Subcutaneous abdominal adipose tissue (tissue), 5 donors: ENCODE results near the gene HOXA10.

Source experiments
- H3K27ac ChIP-seq: one replicate; pipeline ENCODE4 v1.7.0; 2013; ENCODE audit warnings: low read depth, mild to moderate bottlenecking, inconsistent platforms, low read length, moderate library complexity
- H3K27me3 ChIP-seq, 5 donors: one replicate each; pipeline ENCODE4 v1.7.0; 2013; ENCODE audit warnings: low read length in 5 of 5, inconsistent platforms in 1 of 5; ENCODE audit not compliant: control insufficient read depth in 5 of 5, insufficient read depth in 4 of 5
- H3K36me3 ChIP-seq, 5 donors: one replicate each; pipeline ENCODE4 v1.7.0; 2013; ENCODE audit warnings: low read length in 5 of 5; ENCODE audit not compliant: control insufficient read depth in 5 of 5, insufficient read depth in 5 of 5
- H3K4me1 ChIP-seq, 5 donors: one replicate each; pipeline ENCODE4 v1.7.0; 2013; ENCODE audit warnings: low read length in 5 of 5, mild to moderate bottlenecking in 3 of 5, moderate library complexity in 1 of 5; ENCODE audit not compliant: control insufficient read depth in 5 of 5, insufficient read depth in 5 of 5
- H3K4me3 ChIP-seq, 5 donors: one replicate each; pipeline ENCODE4 v1.7.0; 2013; ENCODE audit warnings: low read length in 5 of 5, low read depth in 1 of 5
- H3K9ac ChIP-seq, 5 donors: one replicate each; pipeline ENCODE4 v1.7.0; 2013; ENCODE audit warnings: low read length in 5 of 5, mild to moderate bottlenecking in 4 of 5, moderate library complexity in 3 of 5
- H3K9me3 ChIP-seq, 5 donors: one replicate each; pipeline ENCODE4 v1.7.0; 2013; ENCODE audit warnings: low read length in 5 of 5; ENCODE audit not compliant: control insufficient read depth in 5 of 5
- donor health status: healthy.
- donor health status: healthy.
- donor health status: healthy.
- donor health status: healthy.
- donor health status: healthy.

Gene HOXA10

GRCh38 chr7:27212497-27213432 is 38.6 kb upstream of the HOXA10 start:
- H3K4me1 ChIP-seq: peaks cover 0 to 22% (median 16%) of the 10 kb centered on the region in 5 donors
- no peaks in the 10 kb centered on the region for H3K9me3 ChIP-seq
- H3K9ac ChIP-seq: no peak overlapping the region
- H3K27ac ChIP-seq: no peak overlapping the region
- H3K27me3 ChIP-seq: peaks cover 23 to 55% (median 48%) of the 10 kb centered on the region in 5 donors
- peak overlapping the region in 1 of 5 donors; percentile 39 for H3K4me3 ChIP-seq
- no peaks in the 10 kb centered on the region for H3K36me3 ChIP-seq

- Histone ChIP-seq H3K27me3 (peaks cover 18 to 58% (median 48%) of the 10 kb centered on the region in 5 donors), H3K4me1 (peaks cover 0 to 22% (median 16%) of the 10 kb centered on the region in 5 donors), H3K36me3 (no peaks in the 10 kb centered on the region), H3K9me3 (no peaks in the 10 kb centered on the region), H3K9ac (no peak overlapping the region), H3K27ac (no peak overlapping the region), H3K4me3 (no peak overlapping the region)
Measured at GRCh38 chr7:27211764-27212204, 37.7 kb upstream of the HOXA10 start.

- no peak overlapping the region for H3K4me3 ChIP-seq
- H3K9ac ChIP-seq: no peak overlapping the region
- H3K27ac ChIP-seq: no peak overlapping the region
- H3K4me1 ChIP-seq: peaks cover 0 to 22% (median 16%) of the 10 kb centered on the region in 5 donors
- no peaks in the 10 kb centered on the region for H3K36me3 ChIP-seq
- H3K9me3 ChIP-seq: no peaks in the 10 kb centered on the region
- H3K27me3 ChIP-seq: peaks cover 20 to 65% (median 48%) of the 10 kb centered on the region in 5 donors
Measured at GRCh38 chr7:27211084-27211446, 36.9 kb upstream of the HOXA10 start.

- peaks cover 25 to 70% (median 52%) of the 10 kb centered on the region in 5 donors for H3K27me3 ChIP-seq
Measured at GRCh38 chr7:27210441-27211083, 36.4 kb upstream of the HOXA10 start.

DNA sequence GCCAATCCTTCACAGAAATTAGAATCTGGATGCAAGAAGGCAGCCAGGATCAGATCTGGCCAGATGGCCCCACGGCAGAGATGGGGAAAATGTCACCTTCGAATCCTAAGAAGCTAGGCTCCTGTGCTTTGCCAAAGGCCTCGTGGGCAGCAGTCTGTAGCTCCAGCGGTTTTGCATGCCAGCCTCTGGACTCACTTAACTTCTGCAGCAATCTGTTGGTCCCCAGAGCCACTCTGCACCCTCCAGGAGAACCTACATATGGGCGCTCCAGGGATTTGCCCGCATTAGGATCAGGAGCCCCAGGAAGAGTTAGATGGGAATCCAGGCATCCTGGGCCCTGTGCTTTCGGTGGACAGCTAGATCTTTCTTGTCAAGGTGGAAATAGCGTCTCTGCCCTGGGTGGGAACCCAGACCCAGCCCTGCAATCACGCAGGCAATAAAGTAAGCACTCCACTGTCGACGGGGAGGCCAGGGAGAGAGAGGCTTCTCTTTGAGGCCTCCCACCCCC is 35.9 kb upstream of the HOXA10 start:
- no peak overlapping the region for H3K27ac ChIP-seq
- no peaks in the 10 kb centered on the region for H3K36me3 ChIP-seq
- peaks cover 0 to 2% (median 0%) of the 10 kb centered on the region in 5 donors for H3K9me3 ChIP-seq
- H3K4me1 ChIP-seq: peaks cover 0 to 31% (median 24%) of the 10 kb centered on the region in 5 donors
- peaks cover 31 to 76% (median 58%) of the 10 kb centered on the region in 5 donors for H3K27me3 ChIP-seq
- peak overlapping the region in 1 of 5 donors; percentile 57 for H3K4me3 ChIP-seq
- H3K9ac ChIP-seq: no peak overlapping the region

More at GRCh38 chr7:27210441-27211083, 36.4 kb upstream of the HOXA10 start:
- Histone ChIP-seq H3K4me3 (peak overlapping the region in 4 of 5 donors; percentile 44 to 57 (median 56)), H3K9me3 (peaks cover 0 to 2% (median 0%) of the 10 kb centered on the region in 5 donors), H3K9ac (peak overlapping the region in 1 of 5 donors; percentile 54), H3K4me1 (peaks cover 0 to 26% (median 18%) of the 10 kb centered on the region in 5 donors), H3K27ac (no peak overlapping the region), H3K36me3 (no peaks in the 10 kb centered on the region)

GRCh38 chr7:27208998-27209397 is 34.9 kb upstream of the HOXA10 start:
- Histone ChIP-seq H3K27ac (no peak overlapping the region), H3K27me3 (peaks cover 41 to 79% (median 66%) of the 10 kb centered on the region in 5 donors)

DNA sequence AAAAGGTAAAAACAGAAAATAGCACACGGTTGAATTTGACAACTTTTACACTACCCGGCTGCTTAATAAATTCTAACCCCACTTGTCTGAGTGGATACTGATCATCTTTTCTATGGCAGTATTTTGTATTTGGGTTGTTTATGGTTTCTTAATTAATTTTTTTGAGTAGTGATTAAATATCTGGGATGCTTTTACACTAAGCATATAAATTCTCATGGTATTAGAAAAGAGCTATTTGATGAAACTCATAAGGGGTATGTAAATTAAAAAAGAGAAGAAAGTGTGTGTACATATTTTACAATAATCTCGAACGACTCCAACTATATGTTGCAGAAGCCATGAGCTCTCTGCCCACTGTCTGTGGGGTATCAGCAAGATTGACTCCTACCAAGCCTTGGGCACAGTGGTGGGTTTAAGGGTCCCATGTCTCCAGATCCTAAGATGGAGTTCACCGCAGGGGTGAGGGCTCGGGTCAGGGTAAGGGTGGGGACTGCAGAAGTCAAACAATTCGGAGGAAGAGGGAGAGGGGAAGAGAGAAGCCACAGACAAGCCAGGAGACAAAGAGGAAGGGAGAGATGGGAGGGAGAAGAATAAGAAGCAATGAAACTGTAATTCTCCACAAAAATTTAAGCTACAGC is 33.3 kb upstream of the HOXA10 start:
- Histone ChIP-seq H3K27me3 (peaks cover 53 to 84% (median 69%) of the 10 kb centered on the region in 5 donors), H3K4me1 (peaks cover 0 to 27% (median 20%) of the 10 kb centered on the region in 5 donors), H3K4me3 (no peak overlapping the region)

More at GRCh38 chr7:27208998-27209397, 34.9 kb upstream of the HOXA10 start:
- H3K36me3 ChIP-seq: no peaks in the 10 kb centered on the region
- H3K4me3 ChIP-seq: no peak overlapping the region
- H3K9me3 ChIP-seq: peaks cover 0 to 2% (median 0%) of the 10 kb centered on the region in 5 donors
- peaks cover 0 to 38% (median 31%) of the 10 kb centered on the region in 5 donors for H3K4me1 ChIP-seq
- H3K9ac ChIP-seq: no peak overlapping the region

GRCh38 chr7:27205325-27206280 is 31.5 kb upstream of the HOXA10 start:
- H3K9me3 ChIP-seq: peaks cover 0 to 2% (median 0%) of the 10 kb centered on the region in 5 donors
- H3K4me3 ChIP-seq: peak overlapping the region in 4 of 5 donors; percentile 30 to 55 (median 37)
- H3K36me3 ChIP-seq: no peaks in the 10 kb centered on the region
- no peak overlapping the region for H3K9ac ChIP-seq
- no peak overlapping the region for H3K27ac ChIP-seq
- peaks cover 0 to 40% (median 32%) of the 10 kb centered on the region in 5 donors for H3K4me1 ChIP-seq
- peaks cover 56 to 86% (median 72%) of the 10 kb centered on the region in 5 donors for H3K27me3 ChIP-seq

More for the DNA sequence above, 33.3 kb upstream of the HOXA10 start:
- Histone ChIP-seq H3K9me3 (peaks cover 0 to 2% (median 0%) of the 10 kb centered on the region in 5 donors), H3K9ac (no peak overlapping the region), H3K27ac (no peak overlapping the region), H3K36me3 (no peaks in the 10 kb centered on the region)
